Small intestine (tissue), 7 donors: ENCODE results near the gene CYB5B. TPM values are rescaled to one million over a fixed set of nuclear protein-coding genes. Genes with fewer than 3 reads are reported as not detected.
"Not testable (repeated sequence)": the region's sequence is repeated elsewhere in the genome, so short reads cannot be mapped to it uniquely, and the experiment has no call there.

ENCODE experiments used
- DNase-seq, 2 donors: peaks; one replicate each; pipeline versions ENCODE4 v3.0.0 to v3.0.0-alpha.2; 2013
- FAIRE-seq: peaks from 2 replicates; lab custom pipeline; 2012; peaks lifted over from hg19 to GRCh38; lab: Jason Lieb, UNC
- H3K27ac ChIP-seq, 3 donors: one replicate each; pipeline ENCODE4 v1.5.1; 2013; ENCODE audit warnings: low read length in 2 of 3, mild to moderate bottlenecking in 2 of 3, control low read depth in 1 of 3, inconsistent platforms in 1 of 3, low read depth in 1 of 3, moderate library complexity in 1 of 3
- H3K27me3 ChIP-seq, 3 donors: one replicate each; pipeline ENCODE4 v1.6.1; 2013; ENCODE audit warnings: low read length in 3 of 3, inconsistent platforms in 1 of 3; ENCODE audit not compliant: control insufficient read depth in 3 of 3, insufficient read depth in 3 of 3
- H3K36me3 ChIP-seq, 3 donors: one replicate each; pipeline ENCODE4 v1.6.1; 2013; ENCODE audit warnings: low read length in 3 of 3, inconsistent platforms in 1 of 3, low read depth in 1 of 3, mild to moderate bottlenecking in 1 of 3, moderate library complexity in 1 of 3; ENCODE audit not compliant: control insufficient read depth in 3 of 3, insufficient read depth in 2 of 3
- H3K4me1 ChIP-seq, 3 donors: one replicate each; pipeline ENCODE4 v1.6.1; 2013; ENCODE audit warnings: low read length in 2 of 3, inconsistent platforms in 1 of 3, low read depth in 1 of 3, mild to moderate bottlenecking in 1 of 3, moderate library complexity in 1 of 3; ENCODE audit not compliant: control insufficient read depth in 3 of 3, insufficient read depth in 2 of 3
- H3K4me3 ChIP-seq, 3 donors: one replicate each; pipeline ENCODE4 v1.5.1; 2013; ENCODE audit warnings: low read length in 3 of 3, control low read depth in 1 of 3, inconsistent platforms in 1 of 3, low read depth in 1 of 3, mild to moderate bottlenecking in 1 of 3, moderate library complexity in 1 of 3
- H3K9me3 ChIP-seq, 2 donors: one replicate each; pipeline ENCODE4 v1.6.1; 2013; ENCODE audit warnings: low read depth in 1 of 2, low read length in 1 of 2; ENCODE audit not compliant: control insufficient read depth in 2 of 2, insufficient read depth in 1 of 2
- WGBS, 3 donors: extraction: QIAGEN DNeasy Blood & Tissue Kit; methylation state at CpG; one replicate each; pipeline ENCODE4 v1.1.7; 2013; 5-methylcytosine and 5-hydroxymethylcytosine counted together
- polyA plus RNA-seq, 4 donors: library from polyadenylated mRNA; stranded (reverse) in 3 of 4; unstranded in 1 of 4; fragments of 200-250 nt in 3 of 4; fragments of 120-200 nt in 1 of 4; gene quantifications; one replicate each; pipeline versions ENCODE4 v1.2.1 to v1.2.3, GENCODE V29; 2013
- donor health status: healthy with polysubstance abuse.
- donor health status: control.
- donor health status: control.
- donor health status: Bipolar disorder and iron deficiency.
- donor health status: healthy.

Gene CYB5B
- polyA plus RNA-seq, 4 donors: 85.4 to 102 (median 93.9) TPM

GRCh38 chr16:69428652-69429051 is 4.2 kb downstream of the CYB5B start:
- 97 to 98% (median 97%) methylated on average over 2 of the region's 2 CpGs for WGBS, 3 donors
- no peak for FAIRE-seq

GRCh38 chr16:69429058-69429640 is 4.7 kb downstream of the CYB5B start:
- DNase-seq, H3K27ac ChIP-seq, FAIRE-seq, H3K4me1 ChIP-seq, H3K9me3 ChIP-seq, H3K4me3 ChIP-seq, H3K27me3 ChIP-seq: not testable (repeated sequence)
- 97 to 98% (median 98%) methylated on average over 7 of the region's 7 CpGs for WGBS, 3 donors
- H3K36me3 ChIP-seq: peaks cover 3 to 48% (median 16%) of the 10 kb centered on the region in 3 donors

More at GRCh38 chr16:69428652-69429051, 4.2 kb downstream of the CYB5B start:
- Histone ChIP-seq H3K36me3 (peaks cover 3 to 48% (median 16%) of the 10 kb centered on the region in 3 donors), H3K27me3 (no peaks in the 10 kb centered on the region), H3K9me3 (peaks cover 0 to 4% of the 10 kb centered on the region in 2 donors), H3K4me3 (no peak overlapping the region), H3K27ac (no peak overlapping the region), H3K4me1 (no peaks in the 10 kb centered on the region)
- DNase-seq: no peak

- Histone ChIP-seq H3K27ac (no peak overlapping the region), H3K27me3 (no peaks in the 10 kb centered on the region), H3K4me1 (peaks cover 3 to 4% (median 3%) of the 10 kb centered on the region in 3 donors), H3K9me3 (peaks cover 0 to 4% of the 10 kb centered on the region in 2 donors), H3K4me3 (no peak overlapping the region), H3K36me3 (peaks cover 3 to 49% (median 18%) of the 10 kb centered on the region in 3 donors)
- DNase-seq (no peak), FAIRE-seq (no peak)
- 86 to 89% (median 86%) methylated on average over 2 of the region's 2 CpGs for WGBS, 3 donors
These were observed 7.6 kb downstream of the CYB5B start for GRCh38 chr16:69431948-69432468.

- H3K4me1 ChIP-seq: peaks cover 3 to 4% (median 3%) of the 10 kb centered on the region in 3 donors
- no peak overlapping the region for H3K27ac ChIP-seq
- DNase-seq (no peak), FAIRE-seq (no peak)
- H3K9me3 ChIP-seq: peaks cover 0 to 1% of the 10 kb centered on the region in 2 donors
- peaks cover 3 to 37% (median 12%) of the 10 kb centered on the region in 3 donors for H3K36me3 ChIP-seq
- 95 to 100% (median 95%) methylated on average over 1 of the region's 1 CpG for WGBS, 3 donors
- no peaks in the 10 kb centered on the region for H3K27me3 ChIP-seq
- no peak overlapping the region for H3K4me3 ChIP-seq
These were observed 9.6 kb downstream of the CYB5B start for GRCh38 chr16:69434066-69434465.

- Histone ChIP-seq H3K36me3 (peaks cover 2 to 32% (median 3%) of the 10 kb centered on the region in 3 donors), H3K27me3 (no peaks in the 10 kb centered on the region), H3K4me1 (peaks cover 3 to 8% (median 4%) of the 10 kb centered on the region in 3 donors), H3K27ac (peak overlapping the region in 1 of 3 donors; percentile 11), H3K9me3 (no peaks in the 10 kb centered on the region), H3K4me3 (no peak overlapping the region)
- DNase-seq (peak; percentile 20 to 35), FAIRE-seq (no peak)
- 48 to 67% (median 63%) methylated on average over 7 of the region's 7 CpGs for WGBS, 3 donors
These were observed 11.8 kb downstream of the CYB5B start for GRCh38 chr16:69435977-69436820.

- no peak for DNase-seq
- FAIRE-seq: no peak
- Histone ChIP-seq H3K36me3 (peaks cover 1 to 27% (median 2%) of the 10 kb centered on the region in 3 donors), H3K9me3 (no peaks in the 10 kb centered on the region), H3K4me3 (no peak overlapping the region), H3K27ac (no peak overlapping the region), H3K4me1 (peaks cover 3 to 8% (median 4%) of the 10 kb centered on the region in 3 donors), H3K27me3 (no peaks in the 10 kb centered on the region)
- 61 to 70% (median 64%) methylated on average over 2 of the region's 2 CpGs for WGBS, 3 donors
These were observed 12.5 kb downstream of the CYB5B start for GRCh38 chr16:69436896-69437295.

GRCh38 chr16:69438465-69438864 is 14.0 kb downstream of the CYB5B start:
- WGBS, 3 donors: 71 to 82% (median 81%) methylated on average over 3 of the region's 3 CpGs
- FAIRE-seq (no peak), DNase-seq (no peak)
- H3K4me3 ChIP-seq: no peak overlapping the region
- H3K9me3 ChIP-seq: no peaks in the 10 kb centered on the region
- peaks cover 0 to 31% (median 2%) of the 10 kb centered on the region in 3 donors for H3K36me3 ChIP-seq
- peaks cover 3 to 8% (median 4%) of the 10 kb centered on the region in 3 donors for H3K4me1 ChIP-seq
- H3K27me3 ChIP-seq: no peaks in the 10 kb centered on the region
- no peak overlapping the region for H3K27ac ChIP-seq

GRCh38 chr16:69440250-69440649 is 15.8 kb downstream of the CYB5B start:
- FAIRE-seq (no peak), DNase-seq (no peak)
- peaks cover 4 to 12% (median 6%) of the 10 kb centered on the region in 3 donors for H3K4me1 ChIP-seq
- no peaks in the 10 kb centered on the region for H3K27me3 ChIP-seq
- 0 to 83% (median 50%) methylated on average over 1 of the region's 1 CpG for WGBS, 3 donors
- H3K4me3 ChIP-seq: no peak overlapping the region
- H3K9me3 ChIP-seq: no peaks in the 10 kb centered on the region
- peaks cover 0 to 31% (median 1%) of the 10 kb centered on the region in 3 donors for H3K36me3 ChIP-seq
- no peak overlapping the region for H3K27ac ChIP-seq
